WTC11 (cell line): ENCODE results near the gene NAA11. TPM values are rescaled to one million over a fixed set of nuclear protein-coding genes. Genes with fewer than 3 reads are reported as not detected.

ENCODE experiments used
- ATAC-seq: fragments of 200-7000 bp; cut with Tn5 transposase; 2 replicates; pipeline ENCODE4 v1.10.0; 2021; ENCODE audit warnings: mild to moderate bottlenecking, moderate library complexity
- CTCF ChIA-PET: fragments of 300-600 bp; sonication (Branson Sonifier 250); formaldehyde crosslinking; loops from one replicate; lab custom pipeline; 2021; ENCODE audit warnings: antibody characterized with exemption; lab: Charles Lee
- POLR2A ChIA-PET: fragments of 350-600 bp; sonication (Branson Sonifier 250); formaldehyde crosslinking; loops from one replicate; lab custom pipeline; 2021; ENCODE audit warnings: antibody characterized with exemption; lab: Charles Lee
- DNase-seq: peaks from one replicate; pipeline ENCODE4 v3.0.0; 2021; ENCODE audit warnings: low spot score
- H3K27ac Mint-ChIP-seq: 2 replicates; pipeline ENCODE4 v1.8.0; 2021; ENCODE audit warnings: mixed read lengths
- H3K27me3 Mint-ChIP-seq: 2 replicates; pipeline ENCODE4 v1.8.0; 2021; ENCODE audit warnings: low read depth, mild to moderate bottlenecking, moderate library complexity, mixed read lengths
- H3K36me3 Mint-ChIP-seq: 2 replicates; pipeline ENCODE4 v1.8.0; 2021; ENCODE audit warnings: mixed read lengths
- H3K4me1 Mint-ChIP-seq: 2 replicates; pipeline ENCODE4 v1.8.0; 2022; ENCODE audit warnings: mixed read lengths
- H3K4me3 Mint-ChIP-seq: 2 replicates; pipeline ENCODE4 v1.8.0; 2021; ENCODE audit warnings: mild to moderate bottlenecking, moderate library complexity, mixed read lengths
- H3K9me3 Mint-ChIP-seq: 2 replicates; pipeline ENCODE4 v1.8.0; 2021; ENCODE audit warnings: mixed read lengths
- CREB1 ChIP-seq: sonication (generic); formaldehyde crosslinking; IDR thresholded peaks from 2 replicates; pipeline ENCODE4 v1.8.0; 2023; ENCODE audit warnings: mild to moderate bottlenecking, missing genetic modification reagents
- FOXP1 ChIP-seq: sonication (generic); formaldehyde crosslinking; IDR thresholded peaks from 2 replicates; pipeline ENCODE4 v1.8.0; 2022; ENCODE audit warnings: missing genetic modification reagents, mild to moderate bottlenecking, moderate library complexity, borderline replicate concordance
- FOXP4 ChIP-seq: sonication (generic); formaldehyde crosslinking; IDR thresholded peaks from 2 replicates; pipeline ENCODE4 v1.8.0; 2022; ENCODE audit warnings: mild to moderate bottlenecking, missing genetic modification reagents
- IRF2 ChIP-seq: sonication (generic); formaldehyde crosslinking; IDR thresholded peaks from 2 replicates; pipeline ENCODE4 v1.8.0; 2022; ENCODE audit warnings: low read depth, missing genetic modification reagents, borderline replicate concordance
- JUN ChIP-seq: sonication (generic); formaldehyde crosslinking; IDR thresholded peaks from 2 replicates; pipeline ENCODE4 v1.8.0; 2023; ENCODE audit warnings: mild to moderate bottlenecking, missing genetic modification reagents
- KAT7 ChIP-seq: sonication (generic); formaldehyde crosslinking; IDR thresholded peaks from 2 replicates; pipeline ENCODE4 v1.8.1; 2023; ENCODE audit warnings: missing genetic modification reagents, mild to moderate bottlenecking, borderline replicate concordance
- MLX ChIP-seq: sonication (generic); formaldehyde crosslinking; IDR thresholded peaks from 2 replicates; pipeline ENCODE4 v1.8.1; 2023; ENCODE audit warnings: mild to moderate bottlenecking, missing genetic modification reagents, moderate library complexity
- MXD4 ChIP-seq: fragments of 250-450 bp; sonication (Bioruptor Pico); IDR thresholded peaks from 2 replicates; pipeline ENCODE4 v1.8.0; 2021; ENCODE audit warnings: mild to moderate bottlenecking, moderate library complexity, borderline replicate concordance
- NR2C2 ChIP-seq: sonication (generic); formaldehyde crosslinking; IDR thresholded peaks from 2 replicates; pipeline ENCODE4 v1.8.0; 2022; ENCODE audit warnings: mild to moderate bottlenecking, missing genetic modification reagents
- PREB ChIP-seq: sonication (generic); formaldehyde crosslinking; IDR thresholded peaks from 2 replicates; pipeline ENCODE4 v1.8.1; 2022; ENCODE audit warnings: mild to moderate bottlenecking, missing genetic modification reagents, moderate library complexity, borderline replicate concordance
- PRRX2 ChIP-seq: fragments of 250-450 bp; sonication (Bioruptor Pico); IDR thresholded peaks from 2 replicates; pipeline ENCODE4 v1.8.0; 2021; ENCODE audit warnings: mild to moderate bottlenecking
- RELA ChIP-seq: sonication (generic); formaldehyde crosslinking; IDR thresholded peaks from 2 replicates; pipeline ENCODE4 v1.8.1; 2022; ENCODE audit warnings: missing genetic modification reagents, mild to moderate bottlenecking, borderline replicate concordance
- SMAD3 ChIP-seq: sonication (generic); formaldehyde crosslinking; IDR thresholded peaks from 2 replicates; pipeline ENCODE4 v1.8.0; 2022; ENCODE audit warnings: missing genetic modification reagents, mild to moderate bottlenecking, borderline replicate concordance
- TCF7 ChIP-seq: sonication (generic); formaldehyde crosslinking; IDR thresholded peaks from 2 replicates; pipeline ENCODE4 v1.8.0; 2022; ENCODE audit warnings: mild to moderate bottlenecking, low read depth, missing genetic modification reagents, moderate library complexity
- ZBTB43 ChIP-seq: sonication (generic); formaldehyde crosslinking; IDR thresholded peaks from 2 replicates; pipeline ENCODE4 v1.8.1; 2023; ENCODE audit warnings: mild to moderate bottlenecking, missing genetic modification reagents
- ZNF121 ChIP-seq: sonication (generic); formaldehyde crosslinking; IDR thresholded peaks from 2 replicates; pipeline ENCODE4 v1.8.0; 2023; ENCODE audit warnings: missing genetic modification reagents
- ZNF263 ChIP-seq: sonication (generic); formaldehyde crosslinking; IDR thresholded peaks from 2 replicates; pipeline ENCODE4 v1.8.1; 2022; ENCODE audit warnings: low read depth, mild to moderate bottlenecking, moderate library complexity, missing genetic modification reagents
- ZNF423 ChIP-seq: fragments of 250-450 bp; sonication (Bioruptor Pico); IDR thresholded peaks from 2 replicates; pipeline ENCODE4 v2.1.2; 2022; ENCODE audit warnings: mild to moderate bottlenecking, moderate library complexity
- ZNF532 ChIP-seq: fragments of 250-450 bp; sonication (Bioruptor Pico); IDR thresholded peaks from 2 replicates; pipeline ENCODE4 v1.9.0; 2021; ENCODE audit warnings: mild to moderate bottlenecking, borderline replicate concordance
- total RNA-seq: library from RNA; stranded (reverse); gene quantifications from 3 replicates; pipeline ENCODE4 v1.2.3, GENCODE V29; 2021
- TF ChIP-seq, protein P1 (sequence below): sonication (generic); formaldehyde crosslinking; IDR thresholded peaks from 2 replicates; pipeline ENCODE4 v1.8.0; 2022; ENCODE audit warnings: mild to moderate bottlenecking, missing genetic modification reagents
- TF ChIP-seq, protein P2 (sequence below): sonication (generic); formaldehyde crosslinking; IDR thresholded peaks from 2 replicates; pipeline ENCODE4 v1.8.1; 2023; ENCODE audit warnings: mild to moderate bottlenecking, missing genetic modification reagents
- TF ChIP-seq, protein P3 (sequence below): sonication (generic); formaldehyde crosslinking; IDR thresholded peaks from 2 replicates; pipeline ENCODE4 v1.8.1; 2022; ENCODE audit warnings: mild to moderate bottlenecking, moderate library complexity, missing genetic modification reagents

Gene NAA11
- total RNA-seq, 1 experiment from 2014 or later = not detected

GRCh38 chr4:79338148-79338547 is 12.3 kb upstream of the NAA11 start (continued):
- TF ChIP-seq MLX (no peak), IRF2 (CRISPR knock-in tag) (no peak), ZNF263 (CRISPR knock-in tag) (no peak), ZBTB43 (no peak), CREB1 (CRISPR knock-in tag) (no peak), NR2C2 (CRISPR knock-in tag) (no peak), PRRX2 (CRISPR knock-in tag) (no peak), FOXP4 (CRISPR knock-in tag) (no peak)
- TF ChIP-seq, protein P1, sequence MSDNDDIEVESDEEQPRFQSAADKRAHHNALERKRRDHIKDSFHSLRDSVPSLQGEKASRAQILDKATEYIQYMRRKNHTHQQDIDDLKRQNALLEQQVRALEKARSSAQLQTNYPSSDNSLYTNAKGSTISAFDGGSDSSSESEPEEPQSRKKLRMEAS (CRISPR knock-in tag) = no peak

- TF ChIP-seq ZNF532 (CRISPR knock-in tag) = no peak
- no peak for TF ChIP-seq RELA (CRISPR knock-in tag)
- TF ChIP-seq SMAD3 = no peak
- no peak for TF ChIP-seq KAT7 (CRISPR knock-in tag)
- TF ChIP-seq MXD4 (CRISPR knock-in tag) = no peak
- TF ChIP-seq JUN (CRISPR knock-in tag) = no peak
- no peak for TF ChIP-seq ZNF423
- TF ChIP-seq ZNF121 (CRISPR knock-in tag) = no peak
- TF ChIP-seq FOXP1 (CRISPR knock-in tag) = no peak
- no peak for TF ChIP-seq PREB (CRISPR knock-in tag)
- no peak for TF ChIP-seq TCF7 (CRISPR knock-in tag)
- TF ChIP-seq, protein P2, sequence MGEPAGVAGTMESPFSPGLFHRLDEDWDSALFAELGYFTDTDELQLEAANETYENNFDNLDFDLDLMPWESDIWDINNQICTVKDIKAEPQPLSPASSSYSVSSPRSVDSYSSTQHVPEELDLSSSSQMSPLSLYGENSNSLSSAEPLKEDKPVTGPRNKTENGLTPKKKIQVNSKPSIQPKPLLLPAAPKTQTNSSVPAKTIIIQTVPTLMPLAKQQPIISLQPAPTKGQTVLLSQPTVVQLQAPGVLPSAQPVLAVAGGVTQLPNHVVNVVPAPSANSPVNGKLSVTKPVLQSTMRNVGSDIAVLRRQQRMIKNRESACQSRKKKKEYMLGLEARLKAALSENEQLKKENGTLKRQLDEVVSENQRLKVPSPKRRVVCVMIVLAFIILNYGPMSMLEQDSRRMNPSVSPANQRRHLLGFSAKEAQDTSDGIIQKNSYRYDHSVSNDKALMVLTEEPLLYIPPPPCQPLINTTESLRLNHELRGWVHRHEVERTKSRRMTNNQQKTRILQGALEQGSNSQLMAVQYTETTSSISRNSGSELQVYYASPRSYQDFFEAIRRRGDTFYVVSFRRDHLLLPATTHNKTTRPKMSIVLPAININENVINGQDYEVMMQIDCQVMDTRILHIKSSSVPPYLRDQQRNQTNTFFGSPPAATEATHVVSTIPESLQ (CRISPR knock-in tag) = no peak
- TF ChIP-seq, protein P3, sequence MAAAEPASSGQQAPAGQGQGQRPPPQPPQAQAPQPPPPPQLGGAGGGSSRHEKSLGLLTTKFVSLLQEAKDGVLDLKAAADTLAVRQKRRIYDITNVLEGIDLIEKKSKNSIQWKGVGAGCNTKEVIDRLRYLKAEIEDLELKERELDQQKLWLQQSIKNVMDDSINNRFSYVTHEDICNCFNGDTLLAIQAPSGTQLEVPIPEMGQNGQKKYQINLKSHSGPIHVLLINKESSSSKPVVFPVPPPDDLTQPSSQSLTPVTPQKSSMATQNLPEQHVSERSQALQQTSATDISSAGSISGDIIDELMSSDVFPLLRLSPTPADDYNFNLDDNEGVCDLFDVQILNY (CRISPR knock-in tag) = no peak
- Mint-ChIP-seq H3K27ac (no peak overlapping the region), H3K27me3 (no peaks in the 10 kb centered on the region), H3K4me3 (no peak overlapping the region), H3K36me3 (no peaks in the 10 kb centered on the region), H3K4me1 (peaks cover 8% of the 10 kb centered on the region), H3K9me3 (no peaks in the 10 kb centered on the region)
- DNase-seq = no peak
- ChIA-PET CTCF (no interaction called here), POLR2A (no interaction called here)
- no peak for ATAC-seq
Observed at GRCh38 chr4:79334783-79335182, 8.9 kb upstream of the NAA11 start.
